H1 (cell line): ENCODE results near the gene NFYB. TPM values are rescaled to one million over a fixed set of nuclear protein-coding genes. Genes with fewer than 3 reads are reported as not detected.

Source experiments
- CEBPB ChIP-seq: IDR thresholded peaks from 2 replicates; pipeline ENCODE4 v1.6.1; 2012; ENCODE audit warnings: low read depth, low read length
- CHD1 ChIP-seq: IDR thresholded peaks from 2 replicates; pipeline ENCODE4 v1.6.1; 2012; ENCODE audit warnings: low read depth, low read length, improper control_type of control experiment
- CHD7 ChIP-seq: fragments of 300-600 bp; sonication (generic); IDR thresholded peaks from 2 replicates; pipeline ENCODE4 v1.7.1; 2012; ENCODE audit warnings: low read length, moderate library complexity, mild to moderate bottlenecking, inconsistent platforms; ENCODE audit not compliant: insufficient replicate concordance
- CTBP2 ChIP-seq: IDR thresholded peaks from 2 replicates; pipeline ENCODE4 v1.7.0; 2011; ENCODE audit warnings: borderline replicate concordance, mild to moderate bottlenecking, moderate library complexity, mixed read lengths, low read length; ENCODE audit not compliant: insufficient read depth, insufficient read length
- E2F6 ChIP-seq: IDR thresholded peaks from 2 replicates; pipeline ENCODE4 v1.6.1; 2012; ENCODE audit warnings: inconsistent platforms
- EP300 ChIP-seq, 2 experiments: IDR thresholded peaks; 1 replicate in 1 of 2; 2 replicates in 1 of 2; pipeline ENCODE4 v1.6.1; 2011 to 2012; ENCODE audit warnings: low read depth in 2 of 2, low read length in 2 of 2, mild to moderate bottlenecking in 2 of 2, borderline replicate concordance in 1 of 2, inconsistent platforms in 1 of 2, moderate library complexity in 1 of 2
- FOSL1 ChIP-seq: IDR thresholded peaks from 2 replicates; pipeline ENCODE4 v1.6.1; 2011; ENCODE audit warnings: mild to moderate bottlenecking, low read depth, low read length, moderate library complexity; ENCODE audit not compliant: insufficient read depth
- JUN ChIP-seq: IDR thresholded peaks from 2 replicates; pipeline ENCODE4 v1.6.1; 2011; ENCODE audit warnings: low read depth, mild to moderate bottlenecking, improper control_type of control experiment, low read length
- RFX5 ChIP-seq: IDR thresholded peaks from 2 replicates; pipeline ENCODE4 v1.6.1; 2011; ENCODE audit warnings: low read depth, low read length, improper control_type of control experiment, borderline replicate concordance
- SIX5 ChIP-seq: IDR thresholded peaks from 2 replicates; pipeline ENCODE4 v1.6.1; 2011; ENCODE audit warnings: mild to moderate bottlenecking, low read depth, low read length
- polyA plus RNA-seq, 7 experiments: library from polyadenylated mRNA; depleted of rRNA in 3 of 7; stranded (reverse) in 5 of 7; unstranded in 2 of 7; fragments of >200 nt in 5 of 7; fragments of 200-250 nt in 2 of 7; gene quantifications; 1 replicate in 5 of 7; 2 replicates in 1 of 7; 4 replicates in 1 of 7; pipeline versions ENCODE4 v1.2.1 to v1.2.3, GENCODE V29; 2011 to 2013; ENCODE audit warnings: missing spikeins in 2 of 7, mixed read lengths in 2 of 7
- total RNA-seq: library from RNA; stranded (reverse); fragmentation: NEBNext Ultra II Directional; extraction: Animal tissue kit (Norgen Biotek cat#: 25700); gene quantifications from 2 replicates; pipeline ENCODE4 v1.2.1, GENCODE V29; 2021

NFYB gene
- total and polyA plus RNA-seq, 2 of the 8 experiments (the other 6 are each of a cell fraction or from before 2014, with no cell fraction given) = 29.1 to 43.5 TPM

GRCh38 chr12:104180374-104180773 lies 42.4 kb upstream of the NFYB start (continued):
- TF ChIP-seq CHD7 (no peak), SIX5 (no peak), EP300 (IDR thresholded peaks at IDR 0.05; ENCODE audit: borderline replicate concordance in 1 of 2, low read depth in 2 of 2, low read length in 2 of 2) (no peak), E2F6 (no peak), FOSL1 (no peak), CHD1 (no peak), JUN (no peak), CTBP2 (no peak), CEBPB (no peak), RFX5 (no peak)
